ENCODE data around the gene SUDS3. TPM values are rescaled to one million over a fixed set of nuclear protein-coding genes. Genes with fewer than 3 reads are reported as not detected.

SUDS3 gene
- total RNA-seq, 1 experiment from 2014 or later: 42.8 TPM

DNA sequence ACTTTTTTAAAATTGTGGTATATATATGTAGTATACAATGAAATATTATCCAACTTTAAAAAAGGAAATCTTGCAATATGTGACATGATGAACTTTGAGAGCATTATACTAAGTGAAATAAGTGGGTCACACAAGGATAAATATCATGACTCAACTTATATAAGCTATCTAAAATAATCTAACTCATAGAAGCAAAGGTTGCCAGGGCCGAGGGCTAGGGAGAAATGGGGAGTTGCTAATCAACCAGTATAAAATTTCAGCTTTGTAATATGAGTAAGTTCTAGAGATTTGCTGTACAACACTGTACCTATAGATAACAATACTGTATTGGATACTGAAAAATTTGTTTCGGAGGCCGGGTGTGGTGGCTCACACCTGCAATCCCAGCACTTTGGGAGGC lies 42.1 kb upstream of the SUDS3 start:
- BruUV-seq (replicated peaks): no TSS peak
- Mint-ChIP-seq H3K9me3 (ENCODE audit: unreplicated experiment) (peaks cover 9% of the 10 kb centered on the region), H3K4me3 (ENCODE audit: unreplicated experiment) (no peak overlapping the region), H3K27ac (ENCODE audit: unreplicated experiment) (no peak overlapping the region), H3K27me3 (ENCODE audit: insufficient read depth, unreplicated experiment) (no peaks in the 10 kb centered on the region), H3K4me1 (ENCODE audit: low read depth, unreplicated experiment) (peaks cover 7% of the 10 kb centered on the region), H3K36me3 (ENCODE audit: insufficient read depth, unreplicated experiment) (peaks cover 6% of the 10 kb centered on the region)
- intact Hi-C loops (cut with micrococcal nuclease; ENCODE audit: unreplicated experiment): no loop called here
- TF ChIP-seq, protein P1, sequence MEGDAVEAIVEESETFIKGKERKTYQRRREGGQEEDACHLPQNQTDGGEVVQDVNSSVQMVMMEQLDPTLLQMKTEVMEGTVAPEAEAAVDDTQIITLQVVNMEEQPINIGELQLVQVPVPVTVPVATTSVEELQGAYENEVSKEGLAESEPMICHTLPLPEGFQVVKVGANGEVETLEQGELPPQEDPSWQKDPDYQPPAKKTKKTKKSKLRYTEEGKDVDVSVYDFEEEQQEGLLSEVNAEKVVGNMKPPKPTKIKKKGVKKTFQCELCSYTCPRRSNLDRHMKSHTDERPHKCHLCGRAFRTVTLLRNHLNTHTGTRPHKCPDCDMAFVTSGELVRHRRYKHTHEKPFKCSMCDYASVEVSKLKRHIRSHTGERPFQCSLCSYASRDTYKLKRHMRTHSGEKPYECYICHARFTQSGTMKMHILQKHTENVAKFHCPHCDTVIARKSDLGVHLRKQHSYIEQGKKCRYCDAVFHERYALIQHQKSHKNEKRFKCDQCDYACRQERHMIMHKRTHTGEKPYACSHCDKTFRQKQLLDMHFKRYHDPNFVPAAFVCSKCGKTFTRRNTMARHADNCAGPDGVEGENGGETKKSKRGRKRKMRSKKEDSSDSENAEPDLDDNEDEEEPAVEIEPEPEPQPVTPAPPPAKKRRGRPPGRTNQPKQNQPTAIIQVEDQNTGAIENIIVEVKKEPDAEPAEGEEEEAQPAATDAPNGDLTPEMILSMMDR (IDR thresholded peaks at IDR 0.05; ENCODE audit: insufficient read depth in 1 of 2, low read depth in 1 of 2, low read length in 1 of 2, severe bottlenecking in 1 of 2, unreplicated experiment in 1 of 2): no peak
- Histone ChIP-seq H3K27me3 (replicated peaks; ENCODE audit: control insufficient read depth, insufficient read depth, low read length) (no peaks in the 10 kb centered on the region), H3K36me3 (ENCODE audit: control insufficient read depth, insufficient read depth, low read length) (no peaks in the 10 kb centered on the region), H3K9me3 (no peaks in the 10 kb centered on the region), H3K4me3 (ENCODE audit: low read depth, low read length) (no peak overlapping the region), H3K4me1 (no peaks in the 10 kb centered on the region)
- CTCF ChIA-PET: interaction anchor here (0.7 kb wide), 1 partner anchor 1378 kb away, joined by 8 read pairs; no protein-coding TSS in a partner anchor
- no peak for DNase-seq
- POLR2A ChIA-PET: no interaction called here

DNA sequence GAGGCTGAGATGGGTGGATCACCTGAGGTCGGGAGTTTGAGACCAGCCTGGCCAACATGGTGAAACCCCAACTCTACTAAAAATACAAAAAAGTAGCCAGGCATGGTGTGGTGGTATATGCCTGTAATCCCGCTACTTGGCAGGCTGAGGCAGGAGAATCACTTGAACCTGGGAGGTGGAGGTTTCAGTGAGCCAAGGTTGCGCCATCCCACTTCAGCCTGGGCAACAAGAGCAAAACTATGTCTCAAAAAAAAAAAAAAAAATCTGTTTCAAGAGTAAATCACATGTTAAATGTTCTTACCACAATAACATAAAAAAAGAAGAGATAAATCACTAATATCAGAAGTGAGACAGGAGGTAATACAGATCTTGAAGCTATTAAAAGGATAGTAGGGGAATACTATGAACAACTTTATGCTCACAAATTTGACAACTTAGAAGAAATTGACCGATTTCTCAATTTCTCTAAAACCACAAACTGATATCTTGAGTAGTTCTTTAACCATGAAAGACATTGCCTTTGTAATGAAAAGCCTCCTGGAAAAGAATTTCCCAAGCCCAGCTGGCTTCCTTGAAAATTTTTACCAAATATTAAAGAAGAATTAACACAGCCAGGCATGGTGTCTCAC lies 41.3 kb upstream of the SUDS3 start:
- H3K27ac Mint-ChIP-seq (ENCODE audit: unreplicated experiment): no peak overlapping the region
- TF ChIP-seq, protein P1 (IDR thresholded peaks at IDR 0.05; ENCODE audit: insufficient read depth in 1 of 2, low read depth in 1 of 2, low read length in 1 of 2, severe bottlenecking in 1 of 2, unreplicated experiment in 1 of 2): no peak
- CTCF ChIA-PET: no interaction called here

DNA sequence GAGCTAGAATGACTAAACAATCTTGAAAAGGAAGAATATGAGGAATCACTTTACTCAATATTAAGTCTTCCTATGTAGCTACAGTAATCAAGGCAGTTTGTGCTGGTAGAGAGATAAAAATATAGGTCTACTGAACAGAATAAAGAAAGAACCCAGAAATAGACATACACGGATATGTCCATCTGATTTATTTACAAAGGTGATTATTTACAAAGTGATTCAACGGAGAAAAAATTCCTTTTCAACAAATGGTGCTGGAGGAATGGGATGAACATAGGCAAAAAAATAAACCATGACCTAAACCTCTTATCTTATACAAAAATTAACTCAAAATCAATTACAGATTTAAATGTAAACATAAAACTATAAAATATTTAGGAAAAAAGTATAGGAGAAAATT lies 40.2 kb upstream of the SUDS3 start:
- Histone ChIP-seq H3K36me3 (ENCODE audit: control insufficient read depth, insufficient read depth, low read length) (no peaks in the 10 kb centered on the region), H3K27me3 (replicated peaks; ENCODE audit: control insufficient read depth, insufficient read depth, low read length) (no peaks in the 10 kb centered on the region), H3K4me3 (ENCODE audit: low read depth, low read length) (no peak overlapping the region), H3K4me1 (no peaks in the 10 kb centered on the region), H3K9me3 (no peaks in the 10 kb centered on the region)
- TF ChIP-seq, protein P1 (IDR thresholded peaks at IDR 0.05; ENCODE audit: insufficient read depth in 1 of 2, low read depth in 1 of 2, low read length in 1 of 2, severe bottlenecking in 1 of 2, unreplicated experiment in 1 of 2): no peak
- Mint-ChIP-seq H3K4me1 (ENCODE audit: low read depth, unreplicated experiment) (no peaks in the 10 kb centered on the region), H3K27me3 (ENCODE audit: insufficient read depth, unreplicated experiment) (no peaks in the 10 kb centered on the region), H3K4me3 (ENCODE audit: unreplicated experiment) (no peak overlapping the region), H3K36me3 (ENCODE audit: insufficient read depth, unreplicated experiment) (peaks cover 6% of the 10 kb centered on the region), H3K27ac (ENCODE audit: unreplicated experiment) (no peak overlapping the region), H3K9me3 (ENCODE audit: unreplicated experiment) (no peaks in the 10 kb centered on the region)
- no TSS peak for BruUV-seq (replicated peaks)
- intact Hi-C loops (cut with micrococcal nuclease; ENCODE audit: unreplicated experiment): no loop called here
- POLR2A ChIA-PET: interaction anchor here (0.6 kb wide), 1 partner anchor 211 kb away, joined by 5 read pairs; no protein-coding TSS in a partner anchor
- CTCF ChIA-PET: interaction anchor here (0.6 kb wide), 1 partner anchor 485 kb away, joined by 3 read pairs; no protein-coding TSS in a partner anchor
- no peak for DNase-seq

More for the DNA sequence above, 41.3 kb upstream of the SUDS3 start:
- Histone ChIP-seq H3K4me1 (no peaks in the 10 kb centered on the region), H3K4me3 (ENCODE audit: low read depth, low read length) (no peak overlapping the region), H3K36me3 (ENCODE audit: control insufficient read depth, insufficient read depth, low read length) (no peaks in the 10 kb centered on the region), H3K27me3 (replicated peaks; ENCODE audit: control insufficient read depth, insufficient read depth, low read length) (no peaks in the 10 kb centered on the region), H3K9me3 (no peaks in the 10 kb centered on the region)
- Mint-ChIP-seq H3K4me1 (ENCODE audit: low read depth, unreplicated experiment) (peaks cover 7% of the 10 kb centered on the region), H3K9me3 (ENCODE audit: unreplicated experiment) (peaks cover 9% of the 10 kb centered on the region), H3K4me3 (ENCODE audit: unreplicated experiment) (no peak overlapping the region), H3K27me3 (ENCODE audit: insufficient read depth, unreplicated experiment) (no peaks in the 10 kb centered on the region), H3K36me3 (ENCODE audit: insufficient read depth, unreplicated experiment) (peaks cover 6% of the 10 kb centered on the region)
- no TSS peak for BruUV-seq (replicated peaks)
- DNase-seq: no peak
- POLR2A ChIA-PET: no interaction called here
- intact Hi-C loops (cut with micrococcal nuclease; ENCODE audit: unreplicated experiment): no loop called here
